Neural progenitor cell (in vitro differentiated cells): ENCODE data around the gene TFPI.

ENCODE experiments used
- EZH2phosphoT487 ChIP-seq: fragments of 200-600 bp; sonication (generic); IDR thresholded peaks from 2 replicates; pipeline ENCODE4 v1.6.1; 2017; ENCODE audit warnings: antibody characterized with exemption
- TF ChIP-seq, protein P1 (sequence below): fragments of 200-600 bp; sonication (generic); IDR thresholded peaks from 2 replicates; pipeline ENCODE4 v1.5.1; 2017; ENCODE audit warnings: antibody characterized with exemption, mild to moderate bottlenecking

DNA sequence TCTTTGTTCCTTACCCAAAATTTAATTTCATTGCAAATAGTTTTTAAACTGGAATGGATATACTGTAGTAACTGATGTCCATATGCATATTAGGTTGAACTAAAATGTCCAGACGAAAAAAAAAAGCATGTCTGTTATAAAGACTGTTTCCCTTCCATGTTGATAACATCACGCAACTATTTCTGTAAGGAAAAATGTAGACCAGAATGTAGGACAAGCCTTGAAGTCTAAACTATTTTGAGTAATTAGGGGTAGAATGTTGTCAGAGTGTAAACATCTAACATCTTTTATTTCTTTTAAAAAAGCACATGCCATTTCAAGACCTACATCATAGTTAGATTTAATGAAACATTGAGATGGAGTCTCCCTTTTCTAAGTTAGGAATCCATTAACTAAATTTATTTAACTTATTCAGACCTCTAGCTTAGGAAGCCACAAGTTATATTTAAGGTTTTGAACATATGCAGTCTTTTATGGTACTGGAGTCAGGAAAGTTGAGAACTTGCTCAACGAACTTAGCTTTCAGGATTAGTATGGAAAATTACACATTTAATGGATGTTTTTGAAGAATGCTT is 114.0 kb downstream of the TFPI start:
- TF ChIP-seq, protein P1, sequence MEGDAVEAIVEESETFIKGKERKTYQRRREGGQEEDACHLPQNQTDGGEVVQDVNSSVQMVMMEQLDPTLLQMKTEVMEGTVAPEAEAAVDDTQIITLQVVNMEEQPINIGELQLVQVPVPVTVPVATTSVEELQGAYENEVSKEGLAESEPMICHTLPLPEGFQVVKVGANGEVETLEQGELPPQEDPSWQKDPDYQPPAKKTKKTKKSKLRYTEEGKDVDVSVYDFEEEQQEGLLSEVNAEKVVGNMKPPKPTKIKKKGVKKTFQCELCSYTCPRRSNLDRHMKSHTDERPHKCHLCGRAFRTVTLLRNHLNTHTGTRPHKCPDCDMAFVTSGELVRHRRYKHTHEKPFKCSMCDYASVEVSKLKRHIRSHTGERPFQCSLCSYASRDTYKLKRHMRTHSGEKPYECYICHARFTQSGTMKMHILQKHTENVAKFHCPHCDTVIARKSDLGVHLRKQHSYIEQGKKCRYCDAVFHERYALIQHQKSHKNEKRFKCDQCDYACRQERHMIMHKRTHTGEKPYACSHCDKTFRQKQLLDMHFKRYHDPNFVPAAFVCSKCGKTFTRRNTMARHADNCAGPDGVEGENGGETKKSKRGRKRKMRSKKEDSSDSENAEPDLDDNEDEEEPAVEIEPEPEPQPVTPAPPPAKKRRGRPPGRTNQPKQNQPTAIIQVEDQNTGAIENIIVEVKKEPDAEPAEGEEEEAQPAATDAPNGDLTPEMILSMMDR, result no peak
- no peak for TF ChIP-seq EZH2phosphoT487
